GM21825 (cell line): ENCODE measurements around the gene TSHZ2.

Source experiments
- ATAC-seq: cut with Tn5 transposase; IDR thresholded peaks from one replicate; pipeline ENCODE4 v1.9.1; 2021; ENCODE audit warnings: mild to moderate bottlenecking, moderate library complexity; ENCODE audit not compliant: unreplicated experiment

Gene TSHZ2

DNA sequence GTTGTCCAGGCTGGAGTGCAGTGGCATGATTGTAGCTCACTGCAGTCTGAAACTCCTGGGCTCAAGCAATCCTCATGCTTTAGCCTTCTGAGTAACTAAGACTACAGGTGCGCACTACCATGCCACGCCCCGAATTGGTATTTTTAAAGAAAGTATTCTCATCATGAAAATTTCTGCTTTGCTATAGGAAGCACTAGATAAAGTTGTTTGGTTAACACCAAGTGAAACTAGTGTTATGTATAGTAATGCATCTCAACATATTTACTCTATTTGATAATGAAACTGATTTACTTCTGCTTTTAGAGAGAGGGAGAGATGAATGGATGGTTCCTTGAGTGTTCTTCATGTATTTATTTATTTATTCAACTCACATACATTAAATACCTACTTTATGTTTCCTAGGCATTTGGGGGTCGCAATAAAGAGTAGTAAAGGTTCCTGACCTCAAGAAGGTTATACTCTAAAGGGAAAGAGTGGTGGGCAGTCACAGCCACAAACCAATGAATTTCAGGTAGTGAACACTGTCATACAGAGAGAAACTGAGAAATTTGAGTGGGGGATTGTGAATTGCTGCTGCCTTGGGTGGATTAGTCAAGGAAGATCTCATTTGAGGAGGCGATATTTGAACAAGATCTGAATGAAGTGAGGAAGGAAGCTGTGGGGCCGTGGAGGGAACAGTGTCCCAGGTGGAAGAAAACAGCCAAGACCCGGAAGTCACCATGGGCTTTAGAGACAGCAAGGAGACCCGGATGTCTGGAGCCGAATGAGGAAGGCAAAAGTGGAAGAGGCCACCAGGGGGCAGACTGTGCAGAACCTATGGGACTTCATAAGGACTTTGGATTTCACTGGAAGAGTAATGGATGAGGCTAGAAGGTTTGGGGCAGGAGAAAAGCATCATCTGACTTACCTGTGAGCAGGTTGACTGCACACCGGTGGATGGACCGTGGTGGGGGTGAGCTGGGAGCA lies 185.6 kb downstream of the TSHZ2 start:
- no peak for ATAC-seq

DNA sequence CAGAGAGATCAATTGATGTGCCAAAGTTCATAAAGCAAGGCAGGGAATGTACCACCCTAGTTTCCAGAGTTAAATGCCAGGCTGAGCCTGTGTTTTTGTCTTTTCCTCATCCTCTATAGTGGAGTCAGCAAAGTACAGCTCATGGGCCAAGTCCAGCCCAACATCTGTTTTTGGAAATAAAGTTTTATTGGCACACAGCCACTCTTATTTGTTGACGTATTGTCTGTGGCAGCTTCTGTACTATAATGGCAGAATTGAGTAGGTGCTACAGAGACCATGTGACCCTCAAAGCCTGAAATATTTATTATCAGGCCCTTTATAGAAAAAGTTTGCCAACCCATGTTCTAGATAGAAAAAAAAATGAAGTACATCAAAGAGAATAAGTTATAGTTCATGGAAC lies 187.0 kb downstream of the TSHZ2 start:
- no peak for ATAC-seq

DNA sequence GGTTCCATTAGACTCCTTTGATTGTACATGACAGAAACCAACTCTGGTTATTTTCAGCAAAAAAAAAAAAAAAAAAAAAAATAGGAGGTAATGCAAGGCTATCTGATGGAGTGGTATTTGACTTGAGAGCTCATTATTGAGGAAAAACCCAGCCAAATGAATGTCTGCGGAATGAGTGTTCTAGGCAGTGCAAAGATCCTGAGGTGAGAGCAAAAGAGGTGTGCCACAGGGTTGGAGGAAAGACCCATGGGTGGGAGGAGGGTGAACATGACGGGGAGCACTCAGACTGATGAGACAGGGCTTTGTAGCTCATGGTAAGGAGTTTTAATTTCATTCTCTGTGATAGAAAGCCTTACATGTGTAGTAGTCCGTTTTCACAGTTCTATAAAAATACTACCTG lies 188.9 kb downstream of the TSHZ2 start:
- no peak for ATAC-seq

DNA sequence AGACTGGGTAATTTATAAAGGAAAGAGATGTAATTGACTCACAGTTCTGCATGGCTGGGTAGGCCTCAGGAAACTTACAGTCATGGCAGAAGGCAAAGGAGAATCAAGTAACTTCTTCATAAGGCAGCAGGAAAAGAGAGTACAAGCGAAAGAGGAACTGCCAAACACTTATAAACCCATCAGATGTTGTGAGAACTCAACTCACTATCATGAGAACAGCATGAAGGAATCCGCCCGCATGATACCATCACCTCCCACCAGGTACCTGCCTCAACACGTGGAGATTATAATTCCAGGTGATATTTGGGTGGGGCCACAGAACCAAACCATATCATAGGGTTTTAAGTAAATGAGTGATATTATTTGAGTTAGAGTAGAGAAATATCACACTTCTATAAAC lies 189.3 kb downstream of the TSHZ2 start:
- ATAC-seq, result no peak

DNA sequence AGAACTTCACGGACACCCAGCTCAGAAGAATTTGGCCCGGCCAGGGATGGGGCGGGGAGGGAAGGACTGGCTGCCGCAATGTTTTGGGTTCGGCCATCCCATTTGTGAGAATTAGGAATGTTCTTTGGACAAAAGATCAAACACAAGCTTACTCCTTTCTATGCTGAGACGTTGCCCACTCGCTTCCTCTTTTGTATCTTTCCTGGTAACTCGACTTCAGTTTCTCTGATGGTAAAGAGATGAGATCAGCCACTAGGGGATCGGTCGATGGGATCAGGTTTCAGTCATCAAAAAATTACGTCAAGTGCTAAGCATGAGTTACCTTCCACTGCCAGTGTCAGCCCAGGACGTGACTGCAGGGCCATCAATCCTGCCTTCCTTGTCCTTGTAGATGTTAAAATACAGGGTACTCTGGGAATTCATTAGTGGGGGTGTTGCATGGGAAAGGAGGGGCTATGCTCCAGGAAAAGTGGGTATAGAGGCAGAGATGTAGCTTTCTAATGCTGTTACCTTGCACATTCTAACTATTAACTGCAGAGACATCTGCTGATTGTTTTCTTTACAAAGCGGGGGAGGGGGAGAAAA lies 190.2 kb downstream of the TSHZ2 start:
- no peak for ATAC-seq

DNA sequence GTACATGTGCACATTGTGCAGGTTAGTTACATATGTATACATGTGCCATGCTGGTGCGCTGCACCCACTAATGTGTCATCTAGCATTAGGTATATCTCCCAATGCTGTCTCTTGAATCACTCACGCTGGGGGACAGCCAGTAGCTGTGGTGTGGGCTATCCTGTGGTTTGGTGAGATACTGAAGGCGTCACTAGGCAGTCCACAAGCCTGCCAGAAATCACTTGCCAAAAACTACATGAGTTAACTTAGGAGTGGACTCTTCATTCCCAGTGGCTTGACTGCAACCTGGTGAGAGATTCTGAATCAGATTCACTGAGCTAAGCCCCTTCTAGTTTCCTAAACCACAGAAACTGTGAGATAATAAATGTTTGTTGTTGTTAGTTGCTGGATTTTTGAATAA lies 191.3 kb downstream of the TSHZ2 start:
- no peak for ATAC-seq

DNA sequence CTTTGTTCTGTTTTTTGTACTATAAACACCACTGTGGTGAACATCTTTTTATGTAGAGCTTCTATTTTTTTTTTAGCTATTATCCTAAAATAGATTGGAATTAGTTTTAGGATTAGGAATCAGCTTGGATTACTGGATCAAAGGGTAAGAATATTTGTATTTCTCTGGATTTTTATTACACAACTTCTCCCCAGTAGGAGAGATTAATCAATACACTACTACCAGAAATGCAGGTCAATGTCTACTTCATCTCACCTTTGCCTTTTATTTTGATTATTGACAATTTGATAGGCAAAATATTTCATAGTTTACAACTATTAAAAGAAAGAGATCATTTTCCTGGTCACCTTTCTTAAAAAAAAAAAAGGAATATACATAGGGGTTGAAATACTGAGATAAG lies 191.9 kb downstream of the TSHZ2 start:
- no peak for ATAC-seq

DNA sequence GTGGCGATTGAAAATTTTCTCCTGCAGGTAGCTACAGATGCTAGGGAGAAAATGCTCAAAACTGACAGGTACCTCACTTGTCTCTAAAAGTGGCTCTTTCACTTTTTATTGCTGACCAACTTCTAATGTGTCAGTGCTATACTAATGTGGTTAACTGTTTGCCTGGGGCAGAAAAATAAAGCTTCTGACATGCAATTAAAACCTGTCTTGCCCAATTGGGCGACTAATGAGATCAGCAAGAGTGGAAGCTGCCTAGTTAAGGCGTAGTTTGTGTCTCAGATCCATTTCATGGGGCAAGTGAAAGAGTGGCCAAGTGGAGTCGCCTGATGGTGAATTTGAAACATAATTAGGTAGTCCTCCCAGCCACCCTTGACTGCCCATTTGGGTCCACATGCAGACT lies 193.3 kb downstream of the TSHZ2 start:
- ATAC-seq, result no peak

DNA sequence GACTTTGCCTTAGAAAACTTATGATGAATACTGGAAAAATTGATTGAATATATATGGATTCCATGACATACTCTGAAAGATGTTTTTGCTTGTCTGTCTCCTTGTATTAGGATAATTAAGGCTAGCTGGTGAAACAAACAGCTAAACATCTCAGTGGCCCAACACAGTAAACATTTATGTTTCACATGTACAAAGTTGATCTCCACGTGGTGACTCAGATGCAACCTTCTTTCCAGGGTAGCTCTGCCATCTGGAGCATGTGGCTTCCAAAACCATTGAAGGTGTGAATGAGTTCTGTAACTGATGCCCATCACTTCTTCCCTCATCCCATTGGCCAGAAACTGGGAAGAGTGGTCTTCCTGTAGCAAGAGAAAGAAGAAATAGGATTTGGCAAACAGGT lies 196.3 kb downstream of the TSHZ2 start:
- ATAC-seq, result no peak

DNA sequence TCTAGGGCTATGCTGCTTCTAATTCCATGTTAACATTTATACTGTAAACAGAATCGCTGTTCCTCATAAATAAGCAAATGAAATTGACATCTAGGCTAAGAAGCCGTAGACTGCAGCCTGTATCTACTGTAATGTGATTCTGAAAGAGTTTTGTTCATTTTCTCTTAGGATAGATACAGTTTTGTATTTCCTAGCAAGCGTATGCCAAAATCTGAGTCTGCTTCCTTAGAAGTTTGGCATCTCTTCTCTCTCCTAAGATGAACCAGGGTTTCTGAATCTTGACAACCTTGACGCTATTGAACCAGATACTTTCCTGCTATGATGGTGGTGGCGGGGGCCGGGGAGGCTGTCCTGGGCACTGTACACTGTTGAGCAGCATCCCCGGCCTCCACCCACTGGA lies 198.0 kb downstream of the TSHZ2 start:
- no peak for ATAC-seq

DNA sequence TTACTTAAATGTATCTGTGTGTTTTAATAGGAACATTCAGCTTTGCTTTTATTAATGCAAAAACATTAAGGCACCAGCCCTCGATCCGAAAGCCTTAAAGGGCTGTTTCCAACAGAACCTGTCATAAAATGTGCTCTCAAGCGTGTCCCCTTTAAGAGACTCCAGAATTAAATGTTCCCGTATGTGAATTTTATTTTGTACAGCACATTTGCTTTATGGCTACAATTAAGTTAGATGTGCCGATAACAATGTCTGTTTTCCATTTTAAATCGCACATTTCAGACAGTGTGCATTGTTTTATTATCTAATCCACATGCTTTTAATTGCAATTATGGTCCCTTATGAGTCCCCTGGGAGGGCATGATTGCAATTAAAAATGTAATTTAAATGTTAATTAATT lies 198.9 kb downstream of the TSHZ2 start:
- no peak for ATAC-seq

DNA sequence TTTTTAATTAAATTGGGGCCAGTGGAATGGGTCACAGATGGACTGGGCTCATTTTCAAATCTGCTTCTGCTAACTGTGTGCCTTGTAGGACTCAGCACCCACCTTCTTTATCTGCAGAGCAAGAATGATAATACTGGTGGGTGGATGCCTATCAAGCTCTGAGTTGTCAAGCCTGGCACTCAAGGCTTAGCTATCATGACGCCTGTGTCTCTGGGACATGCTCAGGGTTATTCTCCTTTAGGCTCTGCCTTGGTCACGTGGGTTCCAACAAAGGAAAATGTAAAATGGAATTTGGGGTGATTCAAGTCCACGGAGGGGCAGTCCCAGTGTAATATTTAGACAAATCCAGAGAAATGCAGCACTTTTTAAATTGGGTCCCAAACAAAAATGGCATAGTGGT lies 202.3 kb downstream of the TSHZ2 start:
- no peak for ATAC-seq

DNA sequence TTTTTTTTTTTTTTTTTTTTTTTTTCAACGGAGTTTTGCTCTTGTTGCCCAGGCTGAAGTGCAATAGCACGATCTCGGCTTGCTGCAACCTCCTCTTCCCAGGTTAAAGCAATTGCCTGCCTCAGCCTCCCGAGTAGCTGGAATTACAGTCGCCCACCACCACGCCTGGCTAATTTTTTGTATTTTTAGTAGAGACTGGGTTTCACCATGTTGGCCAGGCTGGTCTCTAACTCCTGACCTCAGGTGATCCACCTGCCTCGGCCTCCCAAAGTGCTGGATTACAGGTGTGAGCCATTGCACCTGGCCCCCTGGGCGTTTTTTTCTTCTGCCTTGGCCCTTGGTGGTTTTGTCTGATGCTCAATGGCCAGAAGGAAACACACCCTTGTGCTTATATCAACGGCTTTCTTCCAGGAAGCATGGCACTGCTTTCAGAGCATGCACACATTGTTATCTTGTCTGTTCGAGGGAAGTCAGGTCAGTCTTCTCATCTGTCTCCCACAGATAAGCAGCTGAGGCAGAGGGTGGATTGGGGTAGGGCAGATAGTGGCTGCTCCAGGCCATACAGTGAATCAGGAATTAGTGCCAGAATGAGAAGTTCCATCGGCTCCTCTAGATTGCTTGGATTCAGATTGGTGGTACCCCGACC lies 203.1 kb downstream of the TSHZ2 start:
- no peak for ATAC-seq

DNA sequence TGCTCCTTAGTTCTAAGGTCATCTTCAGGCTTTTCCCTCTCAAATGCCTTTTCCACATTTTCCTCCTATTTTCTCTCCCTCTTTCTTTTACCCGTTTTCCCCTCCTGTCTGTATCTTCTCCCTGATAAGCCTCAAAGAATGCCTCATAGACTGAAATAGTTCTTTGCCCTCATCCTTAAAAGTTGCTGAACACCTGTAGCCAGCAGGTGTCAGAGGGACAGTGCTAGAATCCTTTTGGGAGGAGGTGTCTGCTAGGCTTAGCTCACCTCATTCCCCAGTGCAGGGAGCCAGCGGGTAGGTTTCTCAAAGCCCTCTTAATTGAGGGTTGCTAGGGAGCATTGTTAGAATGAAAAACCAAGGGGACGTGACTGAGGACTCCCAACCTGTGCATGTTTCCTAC lies 204.0 kb downstream of the TSHZ2 start:
- ATAC-seq, result no peak

DNA sequence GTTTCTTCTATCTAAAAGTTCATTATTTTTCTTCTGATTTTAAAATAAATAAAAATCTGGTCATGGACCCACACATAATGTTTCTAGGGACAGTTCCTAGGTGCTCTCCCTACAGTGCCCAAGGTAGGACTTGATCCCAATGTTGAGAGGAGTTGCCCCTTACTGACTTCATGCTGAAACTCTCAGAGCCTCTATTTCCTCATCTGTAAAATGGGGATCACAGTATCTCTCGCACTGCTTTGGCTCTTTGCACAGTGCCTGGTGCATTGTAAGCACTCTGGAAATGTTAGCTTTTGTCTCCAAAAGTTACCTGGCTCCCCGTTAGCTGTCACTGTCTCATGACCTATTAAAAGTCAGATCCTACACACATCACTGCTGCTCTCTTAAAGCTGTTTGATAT lies 205.5 kb downstream of the TSHZ2 start:
- ATAC-seq, result no peak

DNA sequence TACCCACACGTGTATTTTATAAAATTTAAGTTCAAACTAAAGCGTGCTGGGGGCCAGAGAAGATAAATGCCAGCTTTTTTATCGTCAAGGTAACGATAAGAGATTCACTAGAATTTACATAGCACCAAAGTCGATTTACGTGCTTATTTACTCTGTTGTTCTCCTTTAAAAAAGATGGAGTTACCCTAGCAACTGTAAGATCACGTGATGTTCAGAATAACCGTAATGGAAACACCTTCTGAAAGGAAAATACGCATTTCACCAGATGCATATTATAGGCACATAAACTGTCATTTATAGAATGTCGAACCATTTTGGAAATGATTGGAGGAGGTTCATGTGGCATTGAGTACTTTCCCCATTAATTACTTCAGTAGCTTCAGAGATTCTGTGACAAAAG lies 207.6 kb downstream of the TSHZ2 start:
- no peak for ATAC-seq

DNA sequence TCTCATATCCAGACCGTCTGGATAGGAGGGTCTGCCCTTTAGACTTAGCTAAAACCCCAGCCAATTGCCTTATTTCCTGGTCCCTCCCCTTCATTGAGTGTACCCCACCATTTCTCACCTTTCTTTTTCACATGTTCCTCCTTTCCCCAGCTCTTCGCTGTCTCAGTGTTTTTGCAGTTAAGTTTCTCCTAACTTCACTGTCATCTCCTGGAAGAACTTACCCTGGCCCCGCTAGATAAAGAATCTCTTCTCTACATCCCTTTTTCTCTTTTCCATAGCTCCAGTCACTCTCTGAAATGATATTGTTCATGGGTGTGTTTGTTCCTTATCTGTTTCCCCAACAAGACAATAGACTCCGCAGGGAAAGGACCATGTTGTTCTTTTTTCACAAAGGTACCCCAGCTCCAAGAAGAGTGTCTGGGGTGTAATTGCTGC lies 208.8 kb downstream of the TSHZ2 start:
- no peak for ATAC-seq

DNA sequence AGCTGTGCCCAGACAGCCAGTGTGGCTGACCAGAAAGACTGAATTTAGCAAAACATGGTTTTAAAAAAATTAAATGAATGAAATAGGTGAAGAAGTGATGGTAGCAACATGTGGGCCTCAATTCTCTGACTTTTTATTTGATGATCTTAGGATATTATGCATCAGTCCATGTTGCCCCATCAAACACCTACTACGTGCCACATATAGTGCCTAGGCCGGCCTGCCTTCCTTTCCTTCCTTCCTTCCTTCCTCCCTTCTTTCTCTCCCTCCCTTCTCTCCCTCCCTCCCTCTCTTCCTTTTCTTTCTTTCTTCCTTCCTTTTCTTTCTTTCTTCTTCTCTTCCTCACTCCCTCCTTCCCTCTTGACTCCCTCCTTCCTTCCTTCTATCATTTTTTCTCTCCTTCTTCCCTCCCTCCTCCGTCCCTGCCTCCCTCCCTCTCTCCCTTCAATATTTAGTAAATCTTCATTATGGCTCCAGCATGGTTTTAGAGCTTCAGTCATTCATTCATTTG lies 209.8 kb downstream of the TSHZ2 start:
- ATAC-seq, result no peak

DNA sequence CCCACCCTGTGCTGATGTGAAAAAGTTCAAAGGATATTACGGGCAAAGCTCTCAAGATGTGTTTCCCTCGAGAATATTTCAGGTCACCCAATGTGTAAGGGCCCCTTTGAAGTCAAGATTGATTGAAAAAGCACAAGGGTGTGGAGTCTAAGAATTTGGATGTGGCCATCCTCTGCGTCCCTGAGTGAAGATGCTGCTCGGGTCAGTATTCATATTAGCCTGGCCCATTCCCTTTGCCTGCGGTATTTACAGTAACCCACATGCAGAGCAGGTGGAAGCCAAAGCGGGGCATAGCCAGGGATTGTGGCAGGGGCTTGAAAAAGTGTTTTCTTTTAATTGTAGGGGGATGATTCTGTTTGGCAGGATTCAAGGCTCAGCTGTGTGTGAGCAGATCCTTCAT lies 211.0 kb downstream of the TSHZ2 start:
- no peak for ATAC-seq

DNA sequence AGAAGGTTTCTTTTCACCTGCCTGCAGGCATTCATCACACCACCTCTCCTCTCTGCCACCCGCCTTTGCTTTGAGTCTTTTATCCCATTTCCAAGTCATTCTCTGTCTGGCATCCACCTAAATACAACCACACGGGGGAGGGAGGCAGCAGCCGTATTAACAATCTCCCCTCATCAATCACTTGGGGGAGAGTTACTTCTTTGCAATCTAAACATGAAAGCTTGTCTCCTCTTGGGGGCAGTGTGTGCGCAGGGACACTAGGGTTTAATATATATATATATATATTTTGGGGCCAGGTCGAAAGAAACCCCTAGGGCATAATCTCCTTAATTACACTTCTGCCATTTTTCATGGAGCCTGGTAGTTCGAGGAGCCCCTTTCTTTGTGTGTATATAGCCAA lies 214.5 kb downstream of the TSHZ2 start:
- ATAC-seq, result no peak

DNA sequence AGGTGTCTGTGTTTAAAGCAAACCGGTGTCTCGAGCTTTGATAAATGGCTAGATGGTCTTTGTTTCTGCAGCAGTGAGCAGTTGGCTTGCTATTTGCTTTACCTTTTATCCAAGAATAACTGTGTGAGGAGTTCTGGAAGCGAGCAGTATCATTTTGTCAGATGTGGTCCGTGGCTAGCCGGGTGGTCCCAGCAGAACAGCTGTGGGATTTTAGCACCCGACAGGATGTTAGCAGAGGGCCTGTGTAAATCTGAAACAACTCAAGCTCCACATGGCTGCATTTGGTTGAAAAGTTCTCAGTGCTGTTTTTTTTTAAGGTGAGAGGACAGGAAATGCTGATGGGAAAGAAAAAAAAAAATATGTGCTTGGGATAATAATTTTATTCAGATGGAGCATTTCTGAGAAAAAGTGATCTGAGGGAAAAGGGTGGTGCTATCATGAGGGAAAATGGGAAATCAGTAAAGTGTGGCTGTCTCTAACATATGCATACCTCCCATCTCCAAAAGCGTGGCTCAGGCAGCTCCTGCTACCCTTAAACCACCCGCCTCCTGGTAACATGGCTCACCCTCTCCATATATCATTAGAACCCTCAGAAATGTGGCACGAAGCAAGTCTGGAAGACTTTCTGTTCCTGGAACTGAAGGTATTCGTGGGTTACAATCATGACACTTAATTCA lies 215.4 kb downstream of the TSHZ2 start:
- ATAC-seq, result no peak
